A673 (cell line): ENCODE results near the gene BPIFB2. TPM values are rescaled to one million over a fixed set of nuclear protein-coding genes. Genes with fewer than 3 reads are reported as not detected.

Experiments used
- BruUV-seq: library from RNA; stranded (reverse); fragments of 400-500 nt; replicated peaks from 2 replicates; lab custom pipeline; 2021; lab: Mats Ljungman, UMichigan
- CTCF ChIA-PET: fragments of 300-600 bp; sonication (Branson Sonifier 250); formaldehyde crosslinking; loops from one replicate; lab custom pipeline; 2022; ENCODE audit warnings: antibody characterized with exemption; lab: Charles Lee
- POLR2A ChIA-PET: fragments of 300-600 bp; sonication (Branson Sonifier 250); formaldehyde crosslinking; loops from one replicate; lab custom pipeline; 2022; ENCODE audit warnings: antibody characterized with exemption; ENCODE audit not compliant: low non-redundant PET; lab: Charles Lee
- DNase-seq: peaks from one replicate; pipeline ENCODE4 v3.0.0-alpha.2; 2015; ENCODE audit warnings: low spot score
- H3K27ac ChIP-seq: fragments of 200-600 bp; sonication (generic); 2 replicates; pipeline ENCODE4 v1.5.1; 2016; ENCODE audit warnings: mixed run types, low read depth, mild to moderate bottlenecking, mixed read lengths, antibody characterized with exemption, low read length; ENCODE audit not compliant: poor library complexity, severe bottlenecking
- H3K27me3 ChIP-seq: fragments of 200-600 bp; sonication (generic); replicated peaks from 2 replicates; pipeline ENCODE4 v1.6.1; 2017; ENCODE audit warnings: mixed run types, low read depth, mild to moderate bottlenecking, mixed read lengths, antibody characterized with exemption, low read length; ENCODE audit not compliant: insufficient read depth, poor library complexity
- H3K36me3 ChIP-seq: fragments of 200-600 bp; sonication (generic); 2 replicates; pipeline ENCODE4 v1.6.1; 2016; ENCODE audit warnings: mixed run types, mild to moderate bottlenecking, mixed read lengths, antibody characterized with exemption, low read length; ENCODE audit not compliant: insufficient read depth, poor library complexity, severe bottlenecking
- H3K4me1 ChIP-seq: fragments of 200-600 bp; sonication (generic); 2 replicates; pipeline ENCODE4 v1.6.1; 2017; ENCODE audit warnings: mixed run types, mild to moderate bottlenecking, mixed read lengths, antibody characterized with exemption, low read length; ENCODE audit not compliant: insufficient read depth, poor library complexity, severe bottlenecking
- H3K4me3 ChIP-seq: fragments of 200-600 bp; sonication (generic); 2 replicates; pipeline ENCODE4 v1.5.1; 2016; ENCODE audit warnings: low read depth, mixed run types, mild to moderate bottlenecking, mixed read lengths, low read length; ENCODE audit not compliant: poor library complexity, severe bottlenecking
- H3K9me3 ChIP-seq: fragments of 200-600 bp; sonication (generic); 2 replicates; pipeline ENCODE4 v1.6.1; 2016; ENCODE audit warnings: mixed run types, low read depth, mild to moderate bottlenecking, mixed read lengths, antibody characterized with exemption, low read length; ENCODE audit not compliant: poor library complexity, severe bottlenecking
- EZH2 ChIP-seq: fragments of 200-600 bp; sonication (generic); IDR thresholded peaks from 2 replicates; pipeline ENCODE4 v1.6.1; 2017; ENCODE audit warnings: borderline replicate concordance, low read depth, mild to moderate bottlenecking, mixed read lengths, antibody characterized with exemption, low read length; ENCODE audit not compliant: poor library complexity, severe bottlenecking
- intact Hi-C: fragments of 100-400 bp; cut with micrococcal nuclease; formaldehyde crosslinking; loops from one replicate; pipeline ENCODE4 v1.10.0; 2022; ENCODE audit not compliant: unreplicated experiment
- total RNA-seq: library from RNA; stranded (reverse); gene quantifications from 2 replicates; pipeline ENCODE4 v1.2.3, GENCODE V29; 2021
- TF ChIP-seq, protein P1 (sequence below): fragments of 300-800, 200-600 bp; sonication (generic); conservative IDR thresholded peaks from 2 replicates; pipeline ENCODE4 v1.5.1; 2017; ENCODE audit warnings: low read depth, mild to moderate bottlenecking, antibody characterized with exemption, low read length, moderate library complexity, mixed read lengths

The BPIFB2 gene
- total RNA-seq, 1 experiment from 2014 or later = not detected

DNA sequence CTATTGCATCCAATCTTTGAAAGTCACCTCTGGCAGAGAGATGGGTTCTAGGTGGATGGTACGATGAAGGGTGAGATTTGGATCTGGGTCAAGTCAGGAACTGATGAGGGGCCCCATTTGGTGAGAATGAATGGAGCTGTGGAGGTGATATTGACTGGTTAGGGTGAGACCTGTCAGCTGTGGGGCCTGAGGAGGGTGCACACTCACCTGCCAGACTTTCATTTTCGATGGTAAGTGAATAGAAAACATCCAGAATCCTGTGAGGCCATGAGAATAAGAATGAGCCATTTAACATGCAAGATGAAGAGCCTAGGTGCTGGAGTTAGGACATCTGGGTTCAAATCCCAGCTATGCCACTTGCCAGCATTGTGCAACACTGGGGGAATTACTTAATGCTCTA lies 10.1 kb upstream of the BPIFB2 start:
- CTCF ChIA-PET = no interaction called here
- TF ChIP-seq EZH2 = no peak
- TF ChIP-seq, protein P1, sequence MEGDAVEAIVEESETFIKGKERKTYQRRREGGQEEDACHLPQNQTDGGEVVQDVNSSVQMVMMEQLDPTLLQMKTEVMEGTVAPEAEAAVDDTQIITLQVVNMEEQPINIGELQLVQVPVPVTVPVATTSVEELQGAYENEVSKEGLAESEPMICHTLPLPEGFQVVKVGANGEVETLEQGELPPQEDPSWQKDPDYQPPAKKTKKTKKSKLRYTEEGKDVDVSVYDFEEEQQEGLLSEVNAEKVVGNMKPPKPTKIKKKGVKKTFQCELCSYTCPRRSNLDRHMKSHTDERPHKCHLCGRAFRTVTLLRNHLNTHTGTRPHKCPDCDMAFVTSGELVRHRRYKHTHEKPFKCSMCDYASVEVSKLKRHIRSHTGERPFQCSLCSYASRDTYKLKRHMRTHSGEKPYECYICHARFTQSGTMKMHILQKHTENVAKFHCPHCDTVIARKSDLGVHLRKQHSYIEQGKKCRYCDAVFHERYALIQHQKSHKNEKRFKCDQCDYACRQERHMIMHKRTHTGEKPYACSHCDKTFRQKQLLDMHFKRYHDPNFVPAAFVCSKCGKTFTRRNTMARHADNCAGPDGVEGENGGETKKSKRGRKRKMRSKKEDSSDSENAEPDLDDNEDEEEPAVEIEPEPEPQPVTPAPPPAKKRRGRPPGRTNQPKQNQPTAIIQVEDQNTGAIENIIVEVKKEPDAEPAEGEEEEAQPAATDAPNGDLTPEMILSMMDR = no peak
- H3K4me1 ChIP-seq = no peaks in the 10 kb centered on the region
- DNase-seq = no peak
- intact Hi-C loops = no loop called here
- H3K36me3 ChIP-seq = no peaks in the 10 kb centered on the region
- BruUV-seq = no TSS peak
- POLR2A ChIA-PET = no interaction called here
- no peak overlapping the region for H3K27ac ChIP-seq
- no peak overlapping the region for H3K4me3 ChIP-seq
- no peaks in the 10 kb centered on the region for H3K27me3 ChIP-seq
- no peaks in the 10 kb centered on the region for H3K9me3 ChIP-seq

DNA sequence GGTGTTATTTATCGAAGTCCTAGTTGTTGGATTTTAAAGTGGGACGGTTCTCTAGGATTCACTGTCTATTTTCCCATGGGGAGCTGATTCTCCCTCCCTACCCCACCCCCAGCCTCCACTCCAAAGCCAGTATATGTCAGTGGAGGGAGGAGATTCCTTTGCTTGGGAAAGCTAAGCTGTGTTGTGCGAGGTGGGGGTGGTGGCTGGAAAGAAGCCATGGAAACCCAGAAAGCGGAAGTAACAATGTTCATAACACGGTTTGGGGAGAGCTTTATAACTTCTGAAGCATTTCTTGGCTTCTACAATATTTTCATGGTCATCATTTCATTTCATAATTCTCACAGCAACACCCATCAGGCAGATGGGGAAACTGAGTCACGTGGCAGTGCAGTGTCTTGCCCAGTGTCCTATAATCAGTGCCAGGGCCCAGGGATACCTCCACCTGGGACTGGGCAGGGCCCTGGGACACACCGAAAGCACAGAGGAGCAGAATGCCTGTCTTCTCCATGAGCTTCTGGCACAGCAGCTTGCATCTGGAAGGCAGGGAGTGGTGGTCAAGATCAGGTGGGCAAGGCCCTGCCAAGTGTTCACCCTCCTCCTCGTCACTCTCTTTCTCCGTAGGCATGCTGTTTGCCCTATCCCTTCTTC lies 7.8 kb upstream of the BPIFB2 start:
- intact Hi-C loops = no loop called here
- Histone ChIP-seq H3K36me3 (no peaks in the 10 kb centered on the region), H3K9me3 (no peaks in the 10 kb centered on the region), H3K4me1 (no peaks in the 10 kb centered on the region), H3K27ac (no peak overlapping the region), H3K4me3 (no peak overlapping the region), H3K27me3 (no peaks in the 10 kb centered on the region)
- no TSS peak for BruUV-seq
- no peak for TF ChIP-seq EZH2
- TF ChIP-seq, protein P1 = no peak
- CTCF ChIA-PET = no interaction called here
- no peak for DNase-seq
- POLR2A ChIA-PET = no interaction called here

DNA sequence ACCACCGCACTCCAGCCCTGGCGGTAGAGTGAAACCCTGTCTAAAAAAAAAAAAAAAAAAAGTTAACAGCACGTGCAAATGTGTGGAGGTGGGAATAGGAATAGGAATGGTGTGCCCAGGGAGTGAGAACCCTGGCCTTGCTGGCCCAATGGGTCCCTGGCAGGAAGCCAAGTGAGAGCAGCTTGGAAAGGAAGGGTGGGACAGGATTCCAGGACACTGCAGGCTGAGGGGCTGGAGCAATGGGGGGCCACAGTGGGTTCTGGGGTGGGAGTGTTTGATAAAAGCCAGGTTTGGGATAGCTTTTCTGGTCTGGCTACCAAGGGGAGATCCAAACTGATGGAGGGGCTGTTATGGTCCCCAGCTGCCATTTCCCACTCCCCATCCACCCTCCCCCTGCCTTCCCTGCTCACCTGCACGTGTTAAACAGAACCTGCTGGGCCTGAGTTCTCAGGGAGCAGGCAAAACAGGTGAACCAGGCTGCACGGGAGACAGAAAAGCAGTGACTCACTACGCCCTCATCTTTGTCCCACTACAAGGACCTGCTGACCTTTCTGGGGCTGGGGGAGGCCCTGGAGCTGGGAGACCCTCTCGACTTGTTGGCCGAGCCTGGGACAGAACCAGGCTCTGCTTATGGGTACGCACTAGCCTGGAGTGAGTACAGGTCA lies 6.6 kb upstream of the BPIFB2 start:
- TF ChIP-seq, protein P1 = no peak
- no peak for TF ChIP-seq EZH2
- intact Hi-C loops = no loop called here
- H3K9me3 ChIP-seq = no peaks in the 10 kb centered on the region
- H3K36me3 ChIP-seq = no peaks in the 10 kb centered on the region
- no peak for DNase-seq
- no peak overlapping the region for H3K27ac ChIP-seq
- no peak overlapping the region for H3K4me3 ChIP-seq
- ChIA-PET POLR2A (no interaction called here), CTCF (no interaction called here)
- no peaks in the 10 kb centered on the region for H3K27me3 ChIP-seq
- BruUV-seq = no TSS peak
- no peaks in the 10 kb centered on the region for H3K4me1 ChIP-seq
